PC-3 (cell line): ENCODE results near the gene LILRB3. TPM values are rescaled to one million over a fixed set of nuclear protein-coding genes. Genes with fewer than 3 reads are reported as not detected.

Source experiments
- ATAC-seq: fragments of 200-7000 bp; cut with Tn5 transposase; 2 replicates; pipeline ENCODE4 v1.9.1; 2020; ENCODE audit warnings: mild to moderate bottlenecking, moderate library complexity
- BruUV-seq: library from RNA; stranded (reverse); fragments of 400-500 nt; replicated peaks from 2 replicates; lab custom pipeline; 2021; lab: Mats Ljungman, UMichigan
- CTCF ChIA-PET: fragments of 300-600 bp; sonication (Branson Sonifier 250); formaldehyde crosslinking; loops from one replicate; lab custom pipeline; 2022; ENCODE audit warnings: antibody characterized with exemption; lab: Charles Lee
- POLR2A ChIA-PET: fragments of 300-600 bp; sonication (Branson Sonifier 250); formaldehyde crosslinking; loops from one replicate; lab custom pipeline; 2022; ENCODE audit warnings: antibody characterized with exemption; ENCODE audit not compliant: unreplicated experiment; lab: Charles Lee
- DNase-seq: peaks from one replicate; pipeline ENCODE4 v3.0.0-alpha.2; 2015
- H2AFZ ChIP-seq: fragments of 300-600 bp; sonication (generic); 2 replicates; pipeline ENCODE4 v1.6.0; 2016; ENCODE audit warnings: antibody characterized with exemption, low read length
- H3F3A ChIP-seq: fragments of 300-600 bp; sonication (generic); one replicate; pipeline ENCODE4 v1.6.0; 2017; ENCODE audit warnings: antibody characterized with exemption, low read length, control low read depth, mild to moderate bottlenecking; ENCODE audit not compliant: unreplicated experiment
- H3K27ac ChIP-seq: fragments of 300-600 bp; sonication (generic); 2 replicates; pipeline ENCODE4 v1.5.1; 2016; ENCODE audit warnings: mild to moderate bottlenecking, low read length
- H3K27me3 ChIP-seq: fragments of 300-600 bp; sonication (generic); 2 replicates; pipeline ENCODE4 v1.6.1; 2016; ENCODE audit warnings: low read length, mixed read lengths
- H3K36me3 ChIP-seq: fragments of 300-600 bp; sonication (generic); 2 replicates; pipeline ENCODE4 v1.6.1; 2016; ENCODE audit warnings: low read depth, mixed run types, low read length, mixed read lengths
- H3K4me1 ChIP-seq: fragments of 300-600 bp; sonication (generic); 2 replicates; pipeline ENCODE4 v1.5.1; 2016; ENCODE audit warnings: low read length; ENCODE audit not compliant: insufficient read depth
- H3K4me2 ChIP-seq: fragments of 300-600 bp; sonication (generic); 2 replicates; pipeline ENCODE4 v1.6.0; 2016; ENCODE audit warnings: low read length
- H3K4me3 ChIP-seq: fragments of 300-600 bp; sonication (generic); 2 replicates; pipeline ENCODE4 v1.5.1; 2016; ENCODE audit warnings: mild to moderate bottlenecking, low read length, mixed read lengths
- H3K79me2 ChIP-seq: fragments of 300-600 bp; sonication (generic); 2 replicates; pipeline ENCODE4 v1.6.1; 2017; ENCODE audit warnings: low read length, mixed read lengths
- H3K9ac ChIP-seq: fragments of 300-600 bp; sonication (generic); 2 replicates; pipeline ENCODE4 v1.6.0; 2016; ENCODE audit warnings: mild to moderate bottlenecking, low read length
- H3K9me2 ChIP-seq: fragments of 300-600 bp; sonication (generic); replicated peaks from 2 replicates; pipeline ENCODE4 v1.6.1; 2016; ENCODE audit warnings: mixed run types, low read length, mixed read lengths
- H3K9me3 ChIP-seq: fragments of 300-600 bp; sonication (generic); 2 replicates; pipeline ENCODE4 v1.6.1; 2016; ENCODE audit warnings: low read length, mixed read lengths
- H4K20me1 ChIP-seq: fragments of 300-600 bp; sonication (generic); 2 replicates; pipeline ENCODE4 v1.6.1; 2016; ENCODE audit warnings: low read length, mixed read lengths
- EZH2 ChIP-seq: fragments of 300-600 bp; sonication (generic); IDR thresholded peaks from one replicate; pipeline ENCODE4 v1.6.1; 2017; ENCODE audit warnings: antibody characterized with exemption, mild to moderate bottlenecking, low read length; ENCODE audit not compliant: unreplicated experiment
- EZH2phosphoT487 ChIP-seq: fragments of 300-600 bp; sonication (generic); IDR thresholded peaks from 2 replicates; pipeline ENCODE4 v1.6.1; 2018; ENCODE audit warnings: mild to moderate bottlenecking, antibody characterized with exemption, low read length, borderline replicate concordance
- intact Hi-C: fragments of 100-400 bp; cut with micrococcal nuclease; formaldehyde crosslinking; loops from 2 replicates; pipeline ENCODE4 v1.9.0; 2023
- total RNA-seq: library from RNA; depleted of rRNA; stranded (reverse); fragments of >200 nt; gene quantifications from 2 replicates; pipeline ENCODE4 v1.2.3, GENCODE V29; 2014; rRNA removed
- TF ChIP-seq, protein P1 (sequence below): fragments of 300-600 bp; sonication (generic); conservative IDR thresholded peaks from 2 replicates; pipeline ENCODE4 v1.5.1; 2017; ENCODE audit warnings: antibody characterized with exemption, low read depth, mild to moderate bottlenecking, low read length

Gene LILRB3
- total RNA-seq, 1 experiment from 2014 or later: not detected

DNA sequence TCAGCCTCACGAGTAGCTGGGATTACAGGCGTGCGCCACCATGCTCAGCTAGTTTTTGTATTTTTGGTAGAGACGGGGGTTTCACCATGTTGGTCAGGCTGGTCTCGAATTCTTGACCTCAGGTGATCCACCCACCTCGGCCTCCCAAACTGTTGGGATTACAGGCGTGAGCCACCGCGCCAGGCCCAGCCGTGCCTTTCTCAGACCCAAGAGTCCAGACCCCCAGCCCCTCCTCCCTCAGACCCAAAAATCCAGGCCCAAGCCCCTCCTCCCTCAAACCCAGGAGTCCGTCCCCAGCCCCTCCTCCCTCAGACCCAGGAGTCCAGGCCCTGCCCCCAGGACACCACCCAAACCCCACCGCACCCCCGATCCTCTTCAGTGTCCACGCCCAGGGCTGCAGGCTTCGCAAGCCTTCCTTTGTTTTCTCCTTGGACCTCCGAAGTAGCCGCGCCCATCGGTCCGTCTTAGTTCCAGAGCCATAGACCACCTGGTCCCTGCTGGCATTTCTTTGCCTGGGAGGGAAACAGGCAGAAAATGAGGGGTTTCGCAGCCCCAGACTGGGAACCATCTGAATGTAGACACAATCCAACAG, 53.6 kb downstream of the LILRB3 start:
- Histone ChIP-seq H3F3A (no peaks in the 10 kb centered on the region), H3K9me3 (no peaks in the 10 kb centered on the region), H3K79me2 (no peaks in the 10 kb centered on the region), H3K4me3 (no peak overlapping the region), H4K20me1 (no peaks in the 10 kb centered on the region), H3K4me1 (peaks cover 13% of the 10 kb centered on the region), H3K9ac (no peak overlapping the region), H3K9me2 (no peaks in the 10 kb centered on the region), H3K4me2 (no peak overlapping the region), H3K27me3 (no peaks in the 10 kb centered on the region), H3K27ac (no peak overlapping the region), H2AFZ (no peak overlapping the region), H3K36me3 (no peaks in the 10 kb centered on the region)
- POLR2A ChIA-PET: interaction anchor here (0.6 to 1.1 kb wide), 2 partner anchors 9 to 32 kb away, joined by 3 to 15 read pairs; partner anchors contain the start of gene CNOT3
- ATAC-seq: no peak
- CTCF ChIA-PET: interaction anchor here (0.6 to 1.0 kb wide), 4 partner anchors 20 to 1244 kb away, joined by 3 to 6 read pairs (median 3); partner anchors contain the start of gene MBOAT7
- BruUV-seq: no TSS peak
- intact Hi-C loops: no loop called here
- DNase-seq: no peak
- TF ChIP-seq, protein P1, sequence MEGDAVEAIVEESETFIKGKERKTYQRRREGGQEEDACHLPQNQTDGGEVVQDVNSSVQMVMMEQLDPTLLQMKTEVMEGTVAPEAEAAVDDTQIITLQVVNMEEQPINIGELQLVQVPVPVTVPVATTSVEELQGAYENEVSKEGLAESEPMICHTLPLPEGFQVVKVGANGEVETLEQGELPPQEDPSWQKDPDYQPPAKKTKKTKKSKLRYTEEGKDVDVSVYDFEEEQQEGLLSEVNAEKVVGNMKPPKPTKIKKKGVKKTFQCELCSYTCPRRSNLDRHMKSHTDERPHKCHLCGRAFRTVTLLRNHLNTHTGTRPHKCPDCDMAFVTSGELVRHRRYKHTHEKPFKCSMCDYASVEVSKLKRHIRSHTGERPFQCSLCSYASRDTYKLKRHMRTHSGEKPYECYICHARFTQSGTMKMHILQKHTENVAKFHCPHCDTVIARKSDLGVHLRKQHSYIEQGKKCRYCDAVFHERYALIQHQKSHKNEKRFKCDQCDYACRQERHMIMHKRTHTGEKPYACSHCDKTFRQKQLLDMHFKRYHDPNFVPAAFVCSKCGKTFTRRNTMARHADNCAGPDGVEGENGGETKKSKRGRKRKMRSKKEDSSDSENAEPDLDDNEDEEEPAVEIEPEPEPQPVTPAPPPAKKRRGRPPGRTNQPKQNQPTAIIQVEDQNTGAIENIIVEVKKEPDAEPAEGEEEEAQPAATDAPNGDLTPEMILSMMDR: no peak
- TF ChIP-seq EZH2: no peak
- TF ChIP-seq EZH2phosphoT487: no peak

DNA sequence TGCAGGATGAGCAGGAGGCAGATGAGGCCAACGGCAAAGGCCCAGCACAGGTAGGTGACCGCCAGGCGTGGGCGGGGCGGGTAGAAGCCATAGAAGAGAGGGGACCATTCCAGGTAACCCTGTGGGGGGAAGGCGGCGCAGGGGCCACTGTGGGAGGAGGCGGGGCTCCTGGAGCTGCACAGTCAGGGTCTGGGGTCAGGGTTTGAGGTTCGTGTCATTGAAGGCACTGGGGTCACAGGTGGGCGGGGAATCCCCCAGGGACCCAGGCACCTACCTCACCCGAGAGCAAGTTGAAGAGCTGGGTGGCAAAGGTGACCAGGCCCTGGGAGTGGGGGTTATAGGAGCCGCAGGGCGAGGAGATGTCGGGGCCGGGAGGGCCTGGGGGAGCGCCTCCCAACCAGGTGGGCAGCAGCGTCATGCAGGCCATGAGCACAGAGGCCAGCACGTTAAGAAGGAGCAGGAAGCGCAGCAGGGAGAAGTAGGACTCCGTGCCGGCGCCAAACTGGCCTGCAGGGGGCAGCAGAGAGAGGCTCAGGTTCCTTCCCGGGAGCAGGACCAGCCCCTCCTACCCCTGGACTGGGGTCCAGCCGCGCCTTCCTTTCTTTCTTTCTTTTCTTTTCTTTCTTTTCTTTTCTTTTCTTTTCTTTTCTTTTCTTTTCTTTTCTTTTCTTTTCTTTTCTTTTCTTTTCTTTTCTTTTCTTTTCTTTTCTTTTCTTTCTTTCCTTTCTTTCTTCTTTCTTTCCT, 54.5 kb downstream of the LILRB3 start:
- Histone ChIP-seq H3K27me3 (no peaks in the 10 kb centered on the region), H3K4me2 (0 out of 2 replicates have a peak overlapping the region, but pooled peaks have one; percentile 25), H4K20me1 (no peaks in the 10 kb centered on the region), H3K4me3 (no peak overlapping the region), H3K27ac (no peak overlapping the region), H3K4me1 (peaks cover 12% of the 10 kb centered on the region), H3K36me3 (no peaks in the 10 kb centered on the region), H3K9ac (no peak overlapping the region), H2AFZ (no peak overlapping the region), H3F3A (no peaks in the 10 kb centered on the region), H3K9me2 (no peaks in the 10 kb centered on the region), H3K9me3 (no peaks in the 10 kb centered on the region), H3K79me2 (no peaks in the 10 kb centered on the region)
- no TSS peak for BruUV-seq
- TF ChIP-seq, protein P1: peak; percentile 76
- no peak for TF ChIP-seq EZH2phosphoT487
- POLR2A ChIA-PET: interaction anchor here (0.6 to 1.1 kb wide), 2 partner anchors 31 to 1487 kb away, joined by 3 to 15 read pairs; partner anchors contain the start of genes CNOT3 and U2AF2
- ATAC-seq (peak; percentile 61), DNase-seq (peak; percentile 95)
- CTCF ChIA-PET: interaction anchor here (0.6 to 1.0 kb wide), 6 partner anchors 11 to 1243 kb away, joined by 3 to 6 read pairs (median 3); partner anchors contain the start of gene MBOAT7
- intact Hi-C loops: loop anchor here (1.0 kb wide), 1 partner anchor 63 kb away; no protein-coding TSS in a partner anchor

Other genes with a start within 250 kb of the LILRB3 start
- 1.8 TPM in 1 of 2 replicates, not detected in the other for gene CACNG6, start 231.4 kb downstream of the LILRB3 start, total RNA-seq
- not detected in 2 replicates for gene VSTM1, start 159.1 kb downstream of the LILRB3 start, total RNA-seq
- gene TARM1, start 141.6 kb downstream of the LILRB3 start, total RNA-seq: not detected in 2 replicates
- gene OSCAR, start 122.2 kb downstream of the LILRB3 start, total RNA-seq: 0.46 TPM in 1 of 2 replicates, not detected in the other
- gene NDUFA3, start 120.2 kb downstream of the LILRB3 start, total RNA-seq: 91.6 and 138 TPM in 2 replicates
- gene TFPT, start 107.3 kb downstream of the LILRB3 start, total RNA-seq: 55.4 and 74.2 TPM in 2 replicates
- 170 and 196 TPM in 2 replicates for gene PRPF31, start 107.3 kb downstream of the LILRB3 start, total RNA-seq
- 41.1 and 60.2 TPM in 2 replicates for gene CNOT3, start 85.2 kb downstream of the LILRB3 start, total RNA-seq
- gene LENG1, start 63.3 kb downstream of the LILRB3 start, total RNA-seq: 13.6 and 18.8 TPM in 2 replicates
- gene TMC4, start 49.8 kb downstream of the LILRB3 start, total RNA-seq: 11.2 and 13.4 TPM in 2 replicates
- gene MBOAT7, start 33.4 kb downstream of the LILRB3 start, total RNA-seq: 231 and 261 TPM in 2 replicates
- gene TSEN34, start 31.7 kb downstream of the LILRB3 start, total RNA-seq: 122 and 173 TPM in 2 replicates
- gene RPS9, start 22.1 kb downstream of the LILRB3 start, total RNA-seq: 3,477 and 3,621 TPM in 2 replicates
- not detected in 2 replicates for gene LILRA6, start 19.8 kb upstream of the LILRB3 start, total RNA-seq
- not detected in 2 replicates for gene LILRB5, start 34.3 kb upstream of the LILRB3 start, total RNA-seq
- not detected in 2 replicates for gene LILRB2, start 58.1 kb upstream of the LILRB3 start, total RNA-seq
- gene LILRA5, start 90.2 kb upstream of the LILRB3 start, total RNA-seq: not detected in 2 replicates
- not detected in 2 replicates for gene LILRA4, start 116.2 kb upstream of the LILRB3 start, total RNA-seq
- gene LAIR1, start 141.9 kb upstream of the LILRB3 start, total RNA-seq: not detected in 2 replicates
- gene TTYH1, start 192.5 kb upstream of the LILRB3 start, total RNA-seq: 1.1 and 3.7 TPM in 2 replicates
- gene LENG8, start 226.2 kb upstream of the LILRB3 start, total RNA-seq: 55.5 and 65.8 TPM in 2 replicates
- 7.1 and 12.6 TPM in 2 replicates for gene LENG9, start 240.8 kb upstream of the LILRB3 start, total RNA-seq